SK-N-MC (cell line): ENCODE results near the gene VAV2.

ENCODE experiments used
- EZH2 ChIP-seq: fragments of 200-600 bp; sonication (generic); IDR thresholded peaks from one replicate; pipeline ENCODE4 v1.6.1; 2017; ENCODE audit warnings: antibody characterized with exemption
- FOXP2 ChIP-seq: optimal IDR thresholded peaks from 2 replicates; pipeline ENCODE3; 2011; ENCODE audit warnings: mild to moderate bottlenecking, moderate library complexity; ENCODE audit not compliant: insufficient read depth; ENCODE audit errors: extremely low read length, control extremely low read depth
- POLR2AphosphoS5 ChIP-seq: IDR thresholded peaks from 2 replicates; pipeline ENCODE4 v1.6.1; 2012; ENCODE audit warnings: mild to moderate bottlenecking, low read depth, low read length, borderline replicate concordance

- no peak for TF ChIP-seq POLR2AphosphoS5
- no peak for TF ChIP-seq EZH2
- TF ChIP-seq FOXP2: no peak
Observed at GRCh38 chr9:133771486-133772482, 220.3 kb downstream of the VAV2 start.
